Amygdala (tissue), 56 donors: Measurements from ENCODE around the gene LRCH1.
A peak's percentile ranks its signal among the peaks of the same experiment; 100 is the strongest.

Experiments used
- DNase-seq, 56 donors: peaks; one replicate each; lab custom pipeline; 2025; lab: John Stamatoyannopoulos, UW

LRCH1 gene

GRCh38 chr13:46580362-46580839 lies 27.4 kb downstream of the LRCH1 start:
- DNase-seq, result no peak

DNA sequence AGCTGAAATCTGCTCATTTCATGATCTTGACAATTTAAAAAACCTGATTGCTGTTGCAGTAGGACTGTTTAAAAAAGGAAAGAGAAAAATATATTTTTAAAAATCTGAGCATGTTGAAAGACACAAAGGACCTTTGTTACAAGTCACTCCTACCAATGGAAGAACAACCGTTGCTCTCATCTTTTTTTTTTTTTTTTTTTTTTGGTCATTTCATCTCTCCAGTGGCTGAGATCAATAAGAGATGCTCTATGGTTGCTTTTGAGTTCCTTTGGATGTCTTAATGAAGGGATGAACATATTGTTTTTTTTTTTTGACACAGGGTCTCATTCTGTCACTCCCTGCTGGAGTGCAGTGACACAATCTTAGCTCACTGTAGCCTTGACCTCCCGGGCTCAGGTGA lies 29.2 kb downstream of the LRCH1 start:
- DNase-seq, result no peak

- no peak for DNase-seq
Observed at GRCh38 chr13:46586751-46587514, 34.0 kb downstream of the LRCH1 start.

- DNase-seq, result no peak
Observed at GRCh38 chr13:46587807-46588418, 34.9 kb downstream of the LRCH1 start.

DNA sequence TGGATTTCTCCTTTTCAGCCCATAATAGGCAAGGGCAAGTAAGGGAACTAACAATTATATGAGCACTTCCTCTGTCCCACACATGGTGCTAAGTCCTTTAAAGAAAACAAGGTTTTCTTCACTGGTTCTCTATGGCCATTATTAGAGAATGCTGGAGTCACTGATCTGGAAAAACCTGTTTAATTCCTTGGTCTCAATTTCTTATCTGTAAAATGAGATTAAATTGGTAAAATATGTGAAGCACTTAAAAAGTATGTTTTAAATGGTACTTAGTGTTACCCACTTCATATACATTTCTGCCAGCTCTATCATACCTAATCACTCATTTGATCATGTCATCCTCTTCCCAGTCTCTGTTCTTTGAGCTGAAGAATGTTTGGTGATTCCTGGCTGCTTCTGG lies 39.4 kb downstream of the LRCH1 start:
- DNase-seq, result no peak

DNA sequence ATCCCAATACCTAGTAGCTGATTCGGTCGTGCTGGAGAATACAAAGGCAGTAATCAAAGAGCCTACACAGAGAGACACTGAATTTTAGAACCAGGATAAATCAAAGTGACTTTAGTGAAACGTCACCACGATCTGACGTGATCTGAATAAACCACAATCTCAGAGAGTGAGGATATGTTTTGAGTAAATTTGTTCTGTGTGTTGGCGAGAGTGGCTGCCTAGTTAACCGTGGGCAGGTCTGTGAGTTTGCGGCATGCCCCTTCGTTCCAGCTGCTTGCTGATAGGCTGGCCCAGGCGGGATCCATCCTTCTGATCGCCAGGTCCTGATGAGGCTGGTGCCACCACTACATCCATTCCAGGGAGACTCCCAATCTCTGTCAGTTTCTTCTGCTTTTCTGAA lies 40.4 kb downstream of the LRCH1 start:
- no peak for DNase-seq

GRCh38 chr13:46594374-46595078 lies 41.6 kb downstream of the LRCH1 start:
- no peak for DNase-seq

- DNase-seq, result no peak
Observed at GRCh38 chr13:46595136-46595884, 42.3 kb downstream of the LRCH1 start.

DNA sequence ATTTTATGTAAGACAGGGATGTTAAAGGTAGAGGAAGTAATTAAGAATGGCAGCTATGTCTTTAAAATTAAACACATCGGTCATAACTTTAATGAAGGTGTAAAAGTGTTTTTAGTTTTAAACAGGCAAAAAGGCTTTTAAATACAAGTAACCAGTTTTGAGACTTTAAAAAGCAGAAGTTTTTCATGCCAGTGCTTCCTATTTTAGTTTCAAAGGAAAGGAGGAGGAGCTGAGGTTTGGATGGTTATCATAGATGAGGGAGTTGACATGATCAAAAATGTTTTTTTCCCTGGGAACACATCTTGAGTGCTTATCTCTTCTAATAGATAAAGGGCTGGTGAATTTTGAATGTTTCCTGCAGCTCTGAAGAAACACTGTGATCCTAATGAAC lies 42.9 kb downstream of the LRCH1 start:
- no peak for DNase-seq

GRCh38 chr13:46596466-46596865 lies 43.5 kb downstream of the LRCH1 start:
- no peak for DNase-seq

DNA sequence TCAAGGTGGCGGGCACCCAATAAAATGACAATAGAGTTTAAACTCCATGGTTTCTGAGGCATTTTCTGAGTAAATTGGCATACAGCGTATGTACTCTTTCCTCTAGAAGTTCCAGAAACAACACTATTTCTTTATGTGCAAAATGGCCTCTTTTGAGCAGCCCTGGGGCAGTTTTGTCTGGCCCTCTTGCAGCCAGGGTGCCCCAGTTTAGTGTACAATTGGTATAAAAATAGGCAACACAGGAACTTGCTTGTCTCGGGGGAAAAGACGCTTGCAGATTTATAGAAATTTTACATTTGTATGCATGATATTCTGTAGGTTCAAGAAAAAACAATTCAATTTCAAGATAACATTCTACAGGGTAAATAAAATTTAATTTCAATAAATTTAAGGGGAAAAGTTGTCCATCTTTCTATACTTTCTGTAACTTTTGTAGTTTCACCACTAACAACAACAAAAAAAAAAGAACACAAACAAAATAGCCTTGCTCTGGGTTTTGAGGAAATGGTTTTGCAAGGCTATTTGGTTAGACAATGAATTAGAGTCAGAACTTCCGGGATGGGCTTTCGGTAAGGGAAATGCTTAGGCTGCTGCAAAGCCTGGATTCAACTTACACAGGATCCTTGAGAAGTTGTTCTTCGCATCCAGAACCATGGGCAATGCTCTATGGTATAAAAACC lies 45.3 kb downstream of the LRCH1 start:
- no peak for DNase-seq

DNA sequence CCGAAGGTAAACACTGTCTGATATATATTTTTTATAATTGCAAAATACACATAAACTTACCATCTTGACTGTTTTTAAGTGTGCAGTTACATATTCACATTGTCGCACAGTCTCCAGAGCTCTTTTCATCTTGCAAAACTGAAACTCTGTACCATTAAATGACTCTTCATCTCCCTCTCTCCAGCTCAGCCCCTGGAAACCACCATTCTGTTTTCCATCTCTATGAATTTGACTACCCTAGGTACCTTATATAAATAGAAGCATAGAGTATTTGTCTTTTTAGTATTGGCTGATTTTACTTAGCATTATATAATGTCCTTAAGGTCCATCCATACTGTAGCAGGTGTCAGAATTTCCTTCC lies 45.8 kb downstream of the LRCH1 start:
- no peak for DNase-seq

GRCh38 chr13:46600943-46601311 lies 48.0 kb downstream of the LRCH1 start:
- DNase-seq, result no peak

GRCh38 chr13:46602531-46602930 lies 49.6 kb downstream of the LRCH1 start:
- no peak for DNase-seq

GRCh38 chr13:46603165-46603603 lies 50.2 kb downstream of the LRCH1 start:
- no peak for DNase-seq

GRCh38 chr13:46604226-46604990 lies 51.4 kb downstream of the LRCH1 start:
- no peak for DNase-seq

DNA sequence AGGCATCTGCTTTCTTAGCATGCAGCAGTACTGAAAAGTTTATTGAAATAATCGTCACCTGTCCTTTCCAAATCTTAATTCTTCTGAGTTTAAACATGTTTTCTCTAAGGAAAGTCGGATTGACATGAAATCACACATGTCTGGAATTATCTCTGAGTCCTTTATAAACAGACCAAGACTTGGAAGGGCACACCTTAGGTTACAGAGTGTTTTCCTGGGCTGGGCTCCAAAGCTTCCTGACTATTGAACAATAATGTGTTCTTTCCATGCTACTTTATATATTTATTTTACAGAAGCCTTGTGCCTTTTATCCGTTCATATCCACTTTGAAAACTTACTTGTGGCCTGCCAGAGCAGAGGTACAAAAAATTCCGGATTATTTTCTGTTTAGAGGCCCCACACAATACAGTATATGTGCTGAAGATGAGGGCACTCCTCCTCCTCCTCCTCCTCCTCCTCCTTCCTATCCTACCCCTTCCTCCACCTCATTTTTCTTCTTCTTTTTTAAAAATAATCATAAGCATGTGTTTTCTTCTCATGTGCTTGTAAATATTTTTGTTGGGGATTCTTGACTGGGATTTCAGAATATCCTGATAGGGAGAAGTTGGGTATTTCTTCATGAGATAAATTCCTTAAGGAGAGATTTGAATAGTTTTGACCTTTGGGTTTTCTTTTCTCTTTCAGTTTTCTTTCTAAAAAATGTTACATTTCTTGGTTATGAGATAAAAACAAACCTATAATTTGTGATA lies 52.3 kb downstream of the LRCH1 start:
- no peak for DNase-seq

DNA sequence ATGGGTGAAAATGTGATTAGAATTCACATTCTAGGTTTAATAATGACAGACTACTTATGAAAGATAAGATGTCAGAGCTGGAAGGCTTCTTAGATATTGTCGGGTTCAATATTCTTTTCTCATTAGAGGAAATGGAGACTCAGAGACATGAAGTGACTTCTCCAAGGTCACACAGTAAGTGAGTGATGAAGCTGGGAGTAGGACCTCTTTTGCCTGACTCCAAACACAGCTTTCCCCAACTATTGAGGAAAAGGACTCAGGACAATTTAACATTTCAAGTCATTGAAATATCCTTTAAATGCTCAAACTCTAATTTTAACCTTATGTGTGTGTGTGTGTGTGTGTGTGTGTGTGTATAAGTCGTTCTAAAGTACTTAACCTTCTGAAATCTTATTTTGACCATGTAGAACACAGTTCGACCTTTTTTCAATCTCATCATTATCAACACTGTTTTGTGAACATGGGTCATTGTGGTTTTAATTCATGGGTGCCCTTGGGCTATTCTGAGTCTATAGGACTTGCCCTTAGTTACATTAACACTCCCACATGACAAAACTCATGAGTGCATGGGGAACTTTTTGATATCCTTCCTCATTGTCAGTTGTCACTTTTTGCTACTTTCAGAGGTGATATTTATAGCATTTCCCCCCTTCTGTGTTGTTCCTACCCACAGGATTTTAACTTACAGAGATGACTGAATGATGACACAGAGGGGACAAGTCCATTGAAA lies 53.0 kb downstream of the LRCH1 start:
- peak in 1 of 56 donors; percentile 10 for DNase-seq
